K562 (cell line): ENCODE measurements around the gene ELP5. TPM values are rescaled to one million over a fixed set of nuclear protein-coding genes. Genes with fewer than 3 reads are reported as not detected.

ENCODE experiments used
- COPS2 ChIP-seq: fragments of 450-650 bp; conservative IDR thresholded peaks from 2 replicates; pipeline ENCODE4 v1.6.1; 2016; ENCODE audit warnings: mild to moderate bottlenecking, moderate library complexity
- CREB1 ChIP-seq, 2 experiments: sonication (generic) in 1 of 2; formaldehyde crosslinking in 1 of 2; IDR thresholded peaks; 2 replicates each; pipeline versions ENCODE4 v1.6.1 to v1.8.0; 2012 to 2022; ENCODE audit warnings: inconsistent platforms in 1 of 2, mild to moderate bottlenecking in 1 of 2, missing genetic modification reagents in 1 of 2, moderate library complexity in 1 of 2
- ESRRB ChIP-seq: fragments of 250-450 bp; sonication (Bioruptor Pico); IDR thresholded peaks from 2 replicates; pipeline ENCODE4 v1.5.0; 2020; ENCODE audit warnings: mild to moderate bottlenecking, moderate library complexity, borderline replicate concordance
- FOS ChIP-seq: IDR thresholded peaks from 3 replicates; pipeline ENCODE4 v1.6.1; 2011; ENCODE audit not compliant: insufficient read length; ENCODE audit errors: extremely low read depth
- MTA3 ChIP-seq: fragments of 450-650 bp; formaldehyde crosslinking; IDR thresholded peaks from 2 replicates; pipeline ENCODE4 v1.6.1; 2017; ENCODE audit warnings: mild to moderate bottlenecking, borderline replicate concordance
- NBN ChIP-seq: fragments of 450-650 bp; IDR thresholded peaks from 2 replicates; pipeline ENCODE4 v1.6.1; 2016; ENCODE audit warnings: low read depth, mild to moderate bottlenecking
- NFE2 ChIP-seq: IDR thresholded peaks from 2 replicates; pipeline ENCODE4 v1.6.1; 2014; ENCODE audit warnings: antibody characterized with exemption, low read depth
- RAD51 ChIP-seq: fragments of 450-650 bp; IDR thresholded peaks from 2 replicates; pipeline ENCODE4 v1.7.1; 2016; ENCODE audit warnings: low read depth, mild to moderate bottlenecking, borderline replicate concordance
- RFX1 ChIP-seq: fragments of 450-650 bp; IDR thresholded peaks from 2 replicates; pipeline ENCODE4 v1.6.1; 2016; ENCODE audit warnings: mild to moderate bottlenecking, moderate library complexity
- SIX5 ChIP-seq, 2 experiments: IDR thresholded peaks; 2 replicates each; pipeline ENCODE4 v1.6.1; 2011; ENCODE audit warnings: low read length in 2 of 2, borderline replicate concordance in 1 of 2, low read depth in 1 of 2, mild to moderate bottlenecking in 1 of 2, moderate library complexity in 1 of 2; ENCODE audit not compliant: insufficient read depth in 1 of 2
- STAG1 ChIP-seq: sonication (generic); formaldehyde crosslinking; IDR thresholded peaks from 2 replicates; pipeline ENCODE4 v1.5.0; 2020; ENCODE audit warnings: missing genetic modification reagents, borderline replicate concordance
- TAF9B ChIP-seq: fragments of 450-650 bp; IDR thresholded peaks from 2 replicates; pipeline ENCODE4 v1.6.1; 2018; ENCODE audit warnings: mild to moderate bottlenecking; ENCODE audit not compliant: partially characterized antibody
- TBL1XR1 ChIP-seq, 2 experiments: IDR thresholded peaks; 2 replicates each; pipeline ENCODE4 v1.6.1; 2012; ENCODE audit warnings: improper control_type of control experiment in 2 of 2, low read length in 2 of 2, mild to moderate bottlenecking in 1 of 2
- XRCC5 ChIP-seq: fragments of 200-400 bp; formaldehyde crosslinking; IDR thresholded peaks from 2 replicates; pipeline ENCODE4 v1.6.1; 2017; ENCODE audit warnings: low read depth, mild to moderate bottlenecking, low read length
- ZNF324 ChIP-seq: fragments of 250-450 bp; sonication (Bioruptor Pico); IDR thresholded peaks from 2 replicates; pipeline ENCODE4 v1.4.0; 2020; ENCODE audit warnings: mild to moderate bottlenecking
- ZNF551 ChIP-seq: fragments of 250-450 bp; sonication (Bioruptor Pico); IDR thresholded peaks from 2 replicates; pipeline ENCODE4 v1.5.0; 2021; ENCODE audit warnings: mild to moderate bottlenecking, moderate library complexity
- polyA plus RNA-seq, 8 experiments: library from polyadenylated mRNA; depleted of rRNA in 4 of 8; stranded (reverse) in 5 of 8; unstranded in 3 of 8; fragments of >200 nt; fragmentation: Nextera tagmentation in 2 of 8; fragmentation: Illumina TruSeq in 1 of 8; extraction: Ambion mirVana in 2 of 8; extraction: Trizol in 1 of 8; gene quantifications; 2 replicates each; pipeline versions ENCODE4 v1.2.1 to v1.2.3, GENCODE V29; 2011 to 2014; ENCODE audit warnings: inconsistent platforms in 1 of 8, missing spikeins in 1 of 8
- total RNA-seq, 7 experiments: library from RNA; depleted of rRNA in 6 of 7; stranded (reverse); fragments of >200 nt in 6 of 7; fragmentation: Illumina TruSeq in 2 of 7; extraction: Trizol in 2 of 7; gene quantifications; 2 replicates each; pipeline versions ENCODE4 v1.2.1 to v1.2.3, GENCODE V29; 2011 to 2021; ENCODE audit warnings: low replicate concordance in 1 of 7
- TF ChIP-seq, protein P1 (sequence below): fragments of 250-450 bp; sonication (Bioruptor Pico); IDR thresholded peaks from 2 replicates; pipeline ENCODE4 v1.8.0; 2022; ENCODE audit warnings: inconsistent platforms
- TF ChIP-seq, protein P2 (sequence below): fragments of 450-650 bp; IDR thresholded peaks from 2 replicates; pipeline ENCODE4 v1.6.1; 2017; ENCODE audit warnings: antibody characterized with exemption, mild to moderate bottlenecking
- TF ChIP-seq, protein P3 (sequence below): sonication (generic); formaldehyde crosslinking; IDR thresholded peaks from 2 replicates; pipeline ENCODE4 v1.9.0; 2022; ENCODE audit warnings: mild to moderate bottlenecking, missing genetic modification reagents

ELP5 gene
- total and polyA plus RNA-seq, 9 of the 15 experiments (the other 6 are each of a cell fraction or from before 2014, with no cell fraction given): 25.7 to 77.9 (median 52.9) TPM

DNA sequence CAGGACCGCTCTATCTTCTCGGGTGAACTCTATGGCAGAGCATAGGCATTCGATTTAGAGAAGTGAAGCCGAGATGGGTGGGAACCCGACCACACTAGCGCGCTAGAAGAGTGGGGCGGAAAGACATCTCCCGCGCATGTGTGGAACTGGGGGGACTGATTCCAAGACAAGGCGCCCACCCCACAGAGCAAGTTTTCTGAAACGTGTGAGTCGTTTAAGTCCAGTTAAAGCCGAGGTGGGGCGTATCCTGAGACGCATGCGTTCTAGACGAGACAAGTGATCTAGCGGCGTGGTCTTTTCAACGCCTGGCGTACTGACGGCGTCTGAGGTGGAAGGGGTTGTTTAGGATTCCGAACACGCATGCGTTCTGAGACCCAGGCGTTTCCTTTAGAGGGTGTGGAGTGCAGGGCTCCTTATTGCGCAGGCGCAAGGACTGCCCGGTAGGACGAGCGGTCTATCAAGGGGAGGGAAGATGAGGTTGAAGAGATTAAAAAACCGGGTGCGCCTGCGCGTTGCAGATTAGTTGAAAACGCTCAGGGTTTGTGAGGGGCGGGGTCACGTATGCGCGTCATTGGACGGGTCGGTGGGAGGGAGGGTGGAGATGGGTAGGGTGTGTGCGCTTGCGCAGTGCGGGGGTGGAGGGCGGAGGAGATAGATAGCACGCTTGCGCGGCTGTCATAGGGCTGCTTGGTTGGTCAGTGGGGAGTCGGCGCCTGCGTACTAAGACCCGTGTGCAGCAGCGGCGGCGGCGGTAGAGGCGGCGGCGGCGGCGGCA, 55.1 kb downstream of the ELP5 start, which contains the start of gene EIF5A (continued):
- TF ChIP-seq COPS2 (no peak), XRCC5 (no peak), NFE2 (no peak), TAF9B (peak; percentile 77), ZNF324 (no peak), TBL1XR1 (IDR thresholded peaks at IDR 0.05; ENCODE audit: low read length in 2 of 2) (no peak; a peak in 1 of 4 replicates), ESRRB (CRISPR knock-in tag) (no peak), MTA3 (peak; percentile 56; the same call in 1 of the 2 replicates), RFX1 (no peak), RAD51 (no peak), FOS (no peak), SIX5 (IDR thresholded peaks at IDR 0.05; ENCODE audit: borderline replicate concordance in 1 of 2, insufficient read depth in 1 of 2, low read depth in 1 of 2, low read length in 2 of 2) (no peak), STAG1 (no peak), ZNF551 (CRISPR knock-in tag) (no peak), CREB1 (IDR thresholded peaks at IDR 0.05) (peak; percentile 69; the same call in 1 of the 2 replicates), CREB1 (CRISPR knock-in tag; IDR thresholded peaks at IDR 0.05) (peak; percentile 71; the same call in 1 of the 2 replicates), NBN (no peak)
- TF ChIP-seq, protein P1, sequence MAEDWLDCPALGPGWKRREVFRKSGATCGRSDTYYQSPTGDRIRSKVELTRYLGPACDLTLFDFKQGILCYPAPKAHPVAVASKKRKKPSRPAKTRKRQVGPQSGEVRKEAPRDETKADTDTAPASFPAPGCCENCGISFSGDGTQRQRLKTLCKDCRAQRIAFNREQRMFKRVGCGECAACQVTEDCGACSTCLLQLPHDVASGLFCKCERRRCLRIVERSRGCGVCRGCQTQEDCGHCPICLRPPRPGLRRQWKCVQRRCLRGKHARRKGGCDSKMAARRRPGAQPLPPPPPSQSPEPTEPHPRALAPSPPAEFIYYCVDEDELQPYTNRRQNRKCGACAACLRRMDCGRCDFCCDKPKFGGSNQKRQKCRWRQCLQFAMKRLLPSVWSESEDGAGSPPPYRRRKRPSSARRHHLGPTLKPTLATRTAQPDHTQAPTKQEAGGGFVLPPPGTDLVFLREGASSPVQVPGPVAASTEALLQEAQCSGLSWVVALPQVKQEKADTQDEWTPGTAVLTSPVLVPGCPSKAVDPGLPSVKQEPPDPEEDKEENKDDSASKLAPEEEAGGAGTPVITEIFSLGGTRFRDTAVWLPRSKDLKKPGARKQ (CRISPR knock-in tag): no peak
- TF ChIP-seq, protein P2, sequence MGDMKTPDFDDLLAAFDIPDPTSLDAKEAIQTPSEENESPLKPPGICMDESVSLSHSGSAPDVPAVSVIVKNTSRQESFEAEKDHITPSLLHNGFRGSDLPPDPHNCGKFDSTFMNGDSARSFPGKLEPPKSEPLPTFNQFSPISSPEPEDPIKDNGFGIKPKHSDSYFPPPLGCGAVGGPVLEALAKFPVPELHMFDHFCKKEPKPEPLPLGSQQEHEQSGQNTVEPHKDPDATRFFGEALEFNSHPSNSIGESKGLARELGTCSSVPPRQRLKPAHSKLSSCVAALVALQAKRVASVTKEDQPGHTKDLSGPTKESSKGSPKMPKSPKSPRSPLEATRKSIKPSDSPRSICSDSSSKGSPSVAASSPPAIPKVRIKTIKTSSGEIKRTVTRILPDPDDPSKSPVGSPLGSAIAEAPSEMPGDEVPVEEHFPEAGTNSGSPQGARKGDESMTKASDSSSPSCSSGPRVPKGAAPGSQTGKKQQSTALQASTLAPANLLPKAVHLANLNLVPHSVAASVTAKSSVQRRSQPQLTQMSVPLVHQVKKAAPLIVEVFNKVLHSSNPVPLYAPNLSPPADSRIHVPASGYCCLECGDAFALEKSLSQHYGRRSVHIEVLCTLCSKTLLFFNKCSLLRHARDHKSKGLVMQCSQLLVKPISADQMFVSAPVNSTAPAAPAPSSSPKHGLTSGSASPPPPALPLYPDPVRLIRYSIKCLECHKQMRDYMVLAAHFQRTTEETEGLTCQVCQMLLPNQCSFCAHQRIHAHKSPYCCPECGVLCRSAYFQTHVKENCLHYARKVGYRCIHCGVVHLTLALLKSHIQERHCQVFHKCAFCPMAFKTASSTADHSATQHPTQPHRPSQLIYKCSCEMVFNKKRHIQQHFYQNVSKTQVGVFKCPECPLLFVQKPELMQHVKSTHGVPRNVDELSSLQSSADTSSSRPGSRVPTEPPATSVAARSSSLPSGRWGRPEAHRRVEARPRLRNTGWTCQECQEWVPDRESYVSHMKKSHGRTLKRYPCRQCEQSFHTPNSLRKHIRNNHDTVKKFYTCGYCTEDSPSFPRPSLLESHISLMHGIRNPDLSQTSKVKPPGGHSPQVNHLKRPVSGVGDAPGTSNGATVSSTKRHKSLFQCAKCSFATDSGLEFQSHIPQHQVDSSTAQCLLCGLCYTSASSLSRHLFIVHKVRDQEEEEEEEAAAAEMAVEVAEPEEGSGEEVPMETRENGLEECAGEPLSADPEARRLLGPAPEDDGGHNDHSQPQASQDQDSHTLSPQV: no peak
- TF ChIP-seq, protein P3, sequence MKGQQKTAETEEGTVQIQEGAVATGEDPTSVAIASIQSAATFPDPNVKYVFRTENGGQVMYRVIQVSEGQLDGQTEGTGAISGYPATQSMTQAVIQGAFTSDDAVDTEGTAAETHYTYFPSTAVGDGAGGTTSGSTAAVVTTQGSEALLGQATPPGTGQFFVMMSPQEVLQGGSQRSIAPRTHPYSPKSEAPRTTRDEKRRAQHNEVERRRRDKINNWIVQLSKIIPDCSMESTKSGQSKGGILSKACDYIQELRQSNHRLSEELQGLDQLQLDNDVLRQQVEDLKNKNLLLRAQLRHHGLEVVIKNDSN: no peak
